Spleen (tissue), 11 donors: ENCODE results near the gene ELK1. TPM values are rescaled to one million over a fixed set of nuclear protein-coding genes. Genes with fewer than 3 reads are reported as not detected.

Source experiments
- DNase-seq: peaks from one replicate; pipeline ENCODE4 v3.0.0-alpha.2; 2020
- H3K27ac ChIP-seq, 8 donors: fragments of 200-600 bp; sonication (generic) in 7 of 8; 1 replicate in 4 of 8; 2 replicates in 4 of 8; pipeline versions ENCODE4 v1.5.0 to v1.8.0; 2016 to 2021; ENCODE audit warnings: inconsistent platforms in 4 of 8, mild to moderate bottlenecking in 4 of 8, moderate library complexity in 1 of 8
- H3K27me3 ChIP-seq, 7 donors: fragments of 200-600 bp; sonication (generic) in 6 of 7; replicated peaks in 1 of 7; 1 replicate in 4 of 7; 2 replicates in 3 of 7; pipeline versions ENCODE4 v1.5.0 to v1.8.0; 2016 to 2021; ENCODE audit warnings: inconsistent platforms in 3 of 7, mild to moderate bottlenecking in 1 of 7
- H3K36me3 ChIP-seq, 6 donors: fragments of 200-600 bp; sonication (generic) in 5 of 6; 1 replicate in 4 of 6; 2 replicates in 2 of 6; pipeline versions ENCODE4 v1.5.0 to v1.8.0; 2016 to 2021; ENCODE audit warnings: inconsistent platforms in 2 of 6
- H3K4me1 ChIP-seq, 6 donors: fragments of 200-600 bp; sonication (generic) in 5 of 6; 1 replicate in 3 of 6; 2 replicates in 3 of 6; pipeline versions ENCODE4 v1.5.0 to v1.8.0; 2016 to 2021; ENCODE audit warnings: inconsistent platforms in 3 of 6
- H3K4me3 ChIP-seq, 8 donors: fragments of 200-600 bp; sonication (generic) in 7 of 8; 1 replicate in 4 of 8; 2 replicates in 4 of 8; pipeline versions ENCODE4 v1.5.0 to v1.8.0; 2016 to 2021; ENCODE audit warnings: inconsistent platforms in 4 of 8, mild to moderate bottlenecking in 4 of 8, moderate library complexity in 2 of 8
- H3K9me3 ChIP-seq, 8 donors: fragments of 200-600 bp; sonication (generic) in 7 of 8; 1 replicate in 4 of 8; 2 replicates in 4 of 8; pipeline versions ENCODE4 v1.5.0 to v1.8.0; 2016 to 2021; ENCODE audit warnings: inconsistent platforms in 4 of 8
- POLR2A ChIP-seq, 3 donors: fragments of 450-650 bp; IDR thresholded peaks; one replicate each; pipeline ENCODE4 v1.5.1; 2017; ENCODE audit warnings: antibody characterized with exemption in 3 of 3, mild to moderate bottlenecking in 1 of 3
- POLR2AphosphoS5 ChIP-seq, 3 donors: sonication (generic); formaldehyde crosslinking; IDR thresholded peaks; one replicate each; pipeline ENCODE4 v1.5.1; 2017; ENCODE audit warnings: antibody characterized with exemption in 3 of 3
- WGBS, 5 donors: extraction: QIAGEN DNeasy Blood & Tissue Kit in 3 of 5; methylation state at CpG; one replicate each; pipeline versions ENCODE4 v1.1.5 to v1.1.7; 2013 to 2018; 5-methylcytosine and 5-hydroxymethylcytosine counted together
- intact Hi-C: fragments of 100-400 bp; cut with DNase I; formaldehyde crosslinking; loops from one replicate; pipeline ENCODE4 v1.15.0; 2023; ENCODE audit warnings: low total_unique reads
- polyA plus RNA-seq, 3 donors: library from polyadenylated mRNA; stranded (reverse); fragments of 200-250 nt; gene quantifications; one replicate each; pipeline ENCODE4 v1.2.1, GENCODE V29; 2013
- total RNA-seq, 7 donors: library from RNA; depleted of rRNA in 3 of 7; stranded (reverse); fragments of >200 nt in 3 of 7; fragmentation: NEBNext Ultra II Directional in 4 of 7; extraction: Animal tissue kit (Norgen Biotek cat#: 25700) in 4 of 7; gene quantifications; one replicate each; pipeline versions ENCODE4 v1.1.0 to v1.2.1, GENCODE V29; 2016 to 2021
- TF ChIP-seq, protein P1 (sequence below), 11 experiments: fragments of 200-600 bp in 7 of 11; fragments of 450-650 bp in 4 of 11; sonication (generic) in 4 of 11; IDR thresholded peaks in 8 of 11; conservative IDR thresholded peaks in 3 of 11; 1 replicate in 7 of 11; 2 replicates in 4 of 11; pipeline versions ENCODE4 v1.4.0 to v1.8.0; 2016 to 2021; ENCODE audit warnings: antibody characterized with exemption in 11 of 11, inconsistent platforms in 4 of 11, mild to moderate bottlenecking in 1 of 11
- donor health status: healthy with polysubstance abuse.
- donor health status: DM: no; HTN: no; CAD: no; lungs with moderate emphysema.
- donor health status: DM: no; HTN: no; CAD: no.
- donor health status: Bipolar disorder and iron deficiency.
- donor health status: healthy.
- donor health status: DM: no; HTN: no; CAD: no.
- donor health status: DM: yes; HTN: yes; CAD: no.

The ELK1 gene
- total and polyA plus RNA-seq, 10 donors, result 10.3 to 50.0 (median 29.5) TPM

DNA sequence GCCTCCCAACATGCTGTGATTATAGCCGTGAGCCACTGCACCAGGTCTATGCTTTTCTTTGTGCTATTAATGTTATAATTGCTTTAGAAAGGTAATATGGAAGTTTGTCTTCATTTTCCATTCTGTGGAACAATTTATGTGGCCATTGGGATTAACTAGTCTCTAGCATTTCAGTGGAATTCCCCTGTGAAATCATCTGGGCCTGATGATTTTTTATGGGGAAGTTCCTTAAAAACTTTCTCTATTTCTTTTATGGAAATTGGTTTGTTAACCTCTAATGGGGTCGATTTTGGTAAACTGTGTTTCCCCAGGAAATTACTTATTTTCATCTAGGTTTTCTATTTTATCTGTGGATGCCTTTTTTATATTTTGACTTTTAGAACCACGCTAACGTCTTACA, 56.8 kb downstream of the ELK1 start:
- TF ChIP-seq, protein P1, sequence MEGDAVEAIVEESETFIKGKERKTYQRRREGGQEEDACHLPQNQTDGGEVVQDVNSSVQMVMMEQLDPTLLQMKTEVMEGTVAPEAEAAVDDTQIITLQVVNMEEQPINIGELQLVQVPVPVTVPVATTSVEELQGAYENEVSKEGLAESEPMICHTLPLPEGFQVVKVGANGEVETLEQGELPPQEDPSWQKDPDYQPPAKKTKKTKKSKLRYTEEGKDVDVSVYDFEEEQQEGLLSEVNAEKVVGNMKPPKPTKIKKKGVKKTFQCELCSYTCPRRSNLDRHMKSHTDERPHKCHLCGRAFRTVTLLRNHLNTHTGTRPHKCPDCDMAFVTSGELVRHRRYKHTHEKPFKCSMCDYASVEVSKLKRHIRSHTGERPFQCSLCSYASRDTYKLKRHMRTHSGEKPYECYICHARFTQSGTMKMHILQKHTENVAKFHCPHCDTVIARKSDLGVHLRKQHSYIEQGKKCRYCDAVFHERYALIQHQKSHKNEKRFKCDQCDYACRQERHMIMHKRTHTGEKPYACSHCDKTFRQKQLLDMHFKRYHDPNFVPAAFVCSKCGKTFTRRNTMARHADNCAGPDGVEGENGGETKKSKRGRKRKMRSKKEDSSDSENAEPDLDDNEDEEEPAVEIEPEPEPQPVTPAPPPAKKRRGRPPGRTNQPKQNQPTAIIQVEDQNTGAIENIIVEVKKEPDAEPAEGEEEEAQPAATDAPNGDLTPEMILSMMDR (IDR thresholded peaks at IDR 0.05 in 8 of 11, conservative IDR thresholded peaks at IDR 0.05 in 3 of 11), result no peak
- TF ChIP-seq POLR2AphosphoS5 (IDR thresholded peaks at IDR 0.05) (no peak), POLR2A (IDR thresholded peaks at IDR 0.05) (no peak)
- 61 to 86% (median 67%) methylated on average over 4 of the region's 4 CpGs for WGBS, 5 donors
- no peaks in the 10 kb centered on the region for H3K4me1 ChIP-seq
- DNase-seq, result no peak
- no peak overlapping the region for H3K27ac ChIP-seq
- no peaks in the 10 kb centered on the region for H3K27me3 ChIP-seq
- H3K4me3 ChIP-seq, result no peak overlapping the region
- intact Hi-C loops, result no loop called here
- H3K9me3 ChIP-seq, result peaks cover 5 to 28% (median 15%) of the 10 kb centered on the region in 8 donors
- no peaks in the 10 kb centered on the region for H3K36me3 ChIP-seq

DNA sequence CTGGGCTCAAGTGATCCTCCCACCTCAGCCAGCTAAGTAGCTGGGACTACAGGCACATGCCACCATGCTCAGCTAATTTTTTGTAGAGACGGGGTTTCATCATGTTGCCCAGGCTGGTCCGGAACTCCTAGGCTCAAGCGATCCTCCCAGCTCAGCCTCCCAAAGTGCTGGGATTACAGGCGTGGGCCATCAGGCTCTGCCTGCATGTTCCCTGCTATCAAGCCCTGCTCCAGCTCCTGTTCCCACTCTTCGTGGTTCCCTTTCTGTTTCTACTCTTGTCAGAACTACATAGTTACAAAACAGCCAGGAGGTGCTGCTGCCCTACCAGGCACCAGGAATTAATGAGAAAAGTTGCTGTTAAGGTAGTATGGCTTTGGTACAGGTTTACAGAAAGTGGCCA, 59.4 kb downstream of the ELK1 start:
- peaks cover 0 to 3% (median 0%) of the 10 kb centered on the region in 7 donors for H3K27me3 ChIP-seq
- no peak overlapping the region for H3K27ac ChIP-seq
- peaks cover 0 to 8% (median 0%) of the 10 kb centered on the region in 6 donors for H3K36me3 ChIP-seq
- H3K4me3 ChIP-seq, result no peak overlapping the region
- peaks cover 0 to 3% (median 0%) of the 10 kb centered on the region in 8 donors for H3K9me3 ChIP-seq
- 78 to 89% (median 82%) methylated on average over 5 of the region's 5 CpGs for WGBS, 5 donors
- DNase-seq, result no peak
- intact Hi-C loops, result no loop called here
- no peaks in the 10 kb centered on the region for H3K4me1 ChIP-seq
- TF ChIP-seq, protein P1 (IDR thresholded peaks at IDR 0.05 in 8 of 11, conservative IDR thresholded peaks at IDR 0.05 in 3 of 11), result no peak
- no peak for TF ChIP-seq POLR2AphosphoS5 (IDR thresholded peaks at IDR 0.05)
- TF ChIP-seq POLR2A (IDR thresholded peaks at IDR 0.05), result no peak

DNA sequence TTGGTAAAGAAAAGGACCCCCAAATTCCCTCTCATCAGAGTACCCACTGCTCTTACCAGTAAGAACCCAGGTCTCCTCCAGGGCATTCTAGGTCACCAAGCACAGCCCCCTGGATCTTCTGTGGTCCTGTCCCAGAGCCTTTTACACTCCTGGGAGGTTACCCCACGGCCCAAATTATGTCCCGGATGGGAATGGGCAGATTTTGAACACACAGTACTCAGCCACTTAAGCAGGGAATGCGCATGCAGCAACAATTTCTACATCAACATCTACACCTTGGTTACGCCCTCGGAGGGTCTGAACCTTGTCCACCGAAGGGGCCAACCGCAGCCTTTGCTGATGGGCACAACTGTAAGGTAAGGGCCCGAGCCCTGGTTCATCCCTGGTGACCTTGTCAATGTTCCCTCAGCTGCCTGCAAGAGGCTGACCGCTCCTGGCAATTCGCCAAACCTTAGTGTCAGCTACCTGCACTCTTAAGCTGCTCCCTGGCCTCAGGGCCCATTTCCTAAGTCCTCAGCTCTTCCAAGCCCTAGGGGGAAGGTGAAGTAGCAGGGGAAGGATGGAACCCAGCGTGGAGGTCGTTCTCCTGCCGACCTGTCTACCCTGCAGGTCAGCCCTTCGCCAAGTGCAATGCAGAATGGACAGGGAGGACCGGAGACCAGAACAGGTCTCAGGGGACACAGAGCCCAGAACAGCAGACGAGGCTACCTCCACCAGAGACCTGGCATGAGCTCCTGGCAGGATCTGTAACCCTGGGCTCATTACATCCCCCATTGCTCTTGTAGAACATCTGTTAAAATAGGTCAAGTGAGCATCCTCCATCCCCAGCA, 62.2 kb downstream of the ELK1 start:
- WGBS, 5 donors, result 62 to 95% (median 85%) methylated on average over 5 to 16 of the region's 16 CpGs
- peaks cover 0 to 24% (median 1%) of the 10 kb centered on the region in 6 donors for H3K36me3 ChIP-seq
- H3K27ac ChIP-seq, result no peak overlapping the region
- TF ChIP-seq, protein P1 (IDR thresholded peaks at IDR 0.05 in 8 of 11, conservative IDR thresholded peaks at IDR 0.05 in 3 of 11), result no peak
- no peak for TF ChIP-seq POLR2AphosphoS5 (IDR thresholded peaks at IDR 0.05)
- H3K9me3 ChIP-seq, result no peaks in the 10 kb centered on the region
- peaks cover 0 to 3% (median 0%) of the 10 kb centered on the region in 7 donors for H3K27me3 ChIP-seq
- no peak overlapping the region for H3K4me3 ChIP-seq
- intact Hi-C loops, result no loop called here
- H3K4me1 ChIP-seq, result peaks cover 0 to 8% (median 0%) of the 10 kb centered on the region in 6 donors
- DNase-seq, result no peak

DNA sequence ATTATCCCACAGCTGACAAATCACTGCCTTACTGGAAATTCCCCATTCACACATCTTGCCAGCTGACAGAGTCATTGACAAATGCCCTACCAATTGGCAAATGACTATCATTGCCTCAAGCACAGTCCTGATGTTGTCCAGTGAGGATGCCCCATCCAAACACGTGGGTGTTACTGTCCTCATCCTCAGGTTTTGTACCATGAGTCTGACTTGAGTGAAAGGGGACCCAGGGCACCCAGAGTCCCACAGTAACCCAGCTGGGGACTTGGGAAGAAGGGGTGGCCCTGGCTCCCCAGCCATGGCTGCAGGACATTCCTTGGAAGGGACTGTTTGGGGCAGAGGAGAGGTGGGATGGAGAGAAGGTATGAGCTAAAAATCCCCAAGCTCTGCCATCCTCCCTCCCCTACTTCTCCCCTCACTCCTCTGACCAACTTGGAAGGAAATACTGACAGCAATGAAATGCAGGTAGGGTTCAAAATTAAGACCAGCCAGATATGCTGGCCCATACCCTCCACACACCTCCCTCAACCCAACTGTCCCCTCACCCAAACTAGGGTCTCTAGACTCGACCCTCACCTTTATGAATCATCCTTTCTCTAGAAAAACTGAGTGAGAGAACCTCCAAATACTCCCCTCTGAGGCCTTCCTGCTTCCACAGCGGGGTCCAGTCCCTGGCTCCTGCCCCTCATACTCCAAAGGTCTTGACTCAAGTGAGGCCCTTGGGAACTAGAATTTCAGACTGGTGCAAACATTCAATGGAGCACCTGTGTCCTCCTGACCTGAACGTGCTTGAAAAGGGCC, 63.1 kb downstream of the ELK1 start:
- 38 to 74% (median 62%) methylated on average over 4 of the region's 4 CpGs for WGBS, 5 donors
- intact Hi-C loops, result no loop called here
- DNase-seq, result no peak

More for the DNA sequence above, 63.1 kb downstream of the ELK1 start:
- H3K36me3 ChIP-seq, result peaks cover 0 to 24% (median 1%) of the 10 kb centered on the region in 6 donors
- H3K9me3 ChIP-seq, result no peaks in the 10 kb centered on the region
- H3K27ac ChIP-seq, result no peak overlapping the region
- H3K4me3 ChIP-seq, result no peak overlapping the region
- H3K27me3 ChIP-seq, result peaks cover 0 to 3% (median 0%) of the 10 kb centered on the region in 7 donors
- TF ChIP-seq POLR2AphosphoS5 (IDR thresholded peaks at IDR 0.05) (peak in 1 of 3 donors; percentile 18), POLR2A (IDR thresholded peaks at IDR 0.05) (no peak)
- TF ChIP-seq, protein P1 (IDR thresholded peaks at IDR 0.05 in 8 of 11, conservative IDR thresholded peaks at IDR 0.05 in 3 of 11), result no peak
- H3K4me1 ChIP-seq, result peaks cover 0 to 10% (median 0%) of the 10 kb centered on the region in 6 donors
